MM.1S (cell line): ENCODE results near the gene SH3GL3.

Experiments
- DNase-seq: peaks from one replicate; pipeline ENCODE4 v3.0.0-alpha.2; 2015
- H2AFZ ChIP-seq: fragments of 300-600 bp; sonication (generic); 2 replicates; pipeline ENCODE4 v1.6.0; 2016; ENCODE audit warnings: antibody characterized with exemption, low read length
- H3F3A ChIP-seq: fragments of 300-600 bp; sonication (generic); 2 replicates; pipeline ENCODE4 v1.6.1; 2016; ENCODE audit warnings: mild to moderate bottlenecking, antibody characterized with exemption, low read length, moderate library complexity, mixed read lengths; ENCODE audit not compliant: insufficient read depth
- H3K27ac ChIP-seq: fragments of 300-600 bp; sonication (generic); 2 replicates; pipeline ENCODE4 v1.5.1; 2016; ENCODE audit warnings: mild to moderate bottlenecking, low read length
- H3K27me3 ChIP-seq: fragments of 300-600 bp; sonication (generic); replicated peaks from 2 replicates; pipeline ENCODE4 v1.6.0; 2016; ENCODE audit warnings: low read length; ENCODE audit not compliant: insufficient read depth
- H3K36me3 ChIP-seq: fragments of 300-600 bp; sonication (generic); replicated peaks from 2 replicates; pipeline ENCODE4 v1.6.1; 2016; ENCODE audit warnings: mild to moderate bottlenecking, low read length, mixed read lengths; ENCODE audit not compliant: insufficient read depth
- H3K4me1 ChIP-seq: fragments of 300-600 bp; sonication (generic); 2 replicates; pipeline ENCODE4 v1.6.1; 2016; ENCODE audit warnings: low read length, mixed read lengths
- H3K4me2 ChIP-seq: fragments of 300-600 bp; sonication (generic); 2 replicates; pipeline ENCODE4 v1.6.0; 2016; ENCODE audit warnings: low read depth, low read length
- H3K4me3 ChIP-seq: fragments of 300-600 bp; sonication (generic); 2 replicates; pipeline ENCODE4 v1.5.1; 2016; ENCODE audit warnings: low read length, mixed read lengths
- H3K79me2 ChIP-seq: fragments of 300-600 bp; sonication (generic); 2 replicates; pipeline ENCODE4 v1.6.1; 2016; ENCODE audit warnings: mixed run types, low read length, mixed read lengths
- H3K9ac ChIP-seq: fragments of 300-600 bp; sonication (generic); 2 replicates; pipeline ENCODE4 v1.6.1; 2016; ENCODE audit warnings: low read length, mixed read lengths
- H3K9me2 ChIP-seq: fragments of 300-600 bp; sonication (generic); replicated peaks from 2 replicates; pipeline ENCODE4 v1.6.1; 2016; ENCODE audit warnings: mild to moderate bottlenecking, low read length, mixed read lengths; ENCODE audit not compliant: insufficient read depth
- H3K9me3 ChIP-seq: fragments of 300-600 bp; sonication (generic); replicated peaks from 2 replicates; pipeline ENCODE4 v1.6.1; 2016; ENCODE audit warnings: mild to moderate bottlenecking, low read length, mixed read lengths; ENCODE audit not compliant: insufficient read depth
- H4K20me1 ChIP-seq: fragments of 300-600 bp; sonication (generic); 2 replicates; pipeline ENCODE4 v1.6.1; 2016; ENCODE audit warnings: mild to moderate bottlenecking, low read length, moderate library complexity, mixed read lengths; ENCODE audit not compliant: insufficient read depth
- CTCF ChIP-seq: fragments of 300-600 bp; sonication (generic); IDR thresholded peaks from 2 replicates; pipeline ENCODE4 v1.5.1; 2016; ENCODE audit warnings: antibody characterized with exemption, low read length, mixed read lengths
- EZH2 ChIP-seq: fragments of 300-600 bp; sonication (generic); optimal IDR thresholded peaks from 2 replicates; pipeline ENCODE3; 2017; ENCODE audit warnings: low read depth, mild to moderate bottlenecking, antibody characterized with exemption, low read length, mixed read lengths
- EZH2phosphoT487 ChIP-seq: fragments of 300-600 bp; sonication (generic); IDR thresholded peaks from 2 replicates; pipeline ENCODE4 v1.6.1; 2018; ENCODE audit warnings: antibody characterized with exemption, low read length

The SH3GL3 gene

DNA sequence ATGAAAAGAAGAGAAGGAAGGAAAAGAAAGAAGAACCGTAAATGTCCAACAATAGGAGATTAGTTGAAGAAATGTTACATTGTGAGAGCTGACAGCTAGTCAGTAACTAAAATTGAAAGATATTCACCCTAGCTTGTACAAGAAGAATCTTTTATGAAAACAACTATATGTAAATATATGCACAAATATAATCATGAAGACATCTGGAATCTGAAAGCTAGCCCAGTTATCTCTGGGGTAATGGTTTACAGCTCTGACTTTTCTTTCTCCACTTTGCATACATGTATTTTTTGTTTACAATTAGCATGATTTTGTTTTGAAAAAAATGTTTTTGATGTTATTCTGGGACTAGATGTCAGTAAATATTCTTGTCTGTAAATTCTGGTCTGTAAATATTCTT is 169.7 kb downstream of the SH3GL3 start:
- no peaks in the 10 kb centered on the region for H3K9me2 ChIP-seq
- no peak overlapping the region for H2AFZ ChIP-seq
- H3K27ac ChIP-seq = no peak overlapping the region
- no peaks in the 10 kb centered on the region for H3K27me3 ChIP-seq
- H3K4me3 ChIP-seq = no peak overlapping the region
- no peaks in the 10 kb centered on the region for H3F3A ChIP-seq
- no peaks in the 10 kb centered on the region for H4K20me1 ChIP-seq
- TF ChIP-seq EZH2phosphoT487 (no peak), EZH2 (no peak), CTCF (no peak)
- H3K79me2 ChIP-seq = no peaks in the 10 kb centered on the region
- H3K9ac ChIP-seq = no peak overlapping the region
- H3K4me1 ChIP-seq = no peaks in the 10 kb centered on the region
- H3K36me3 ChIP-seq = no peaks in the 10 kb centered on the region
- no peak for DNase-seq
- H3K4me2 ChIP-seq = no peak overlapping the region
- H3K9me3 ChIP-seq = no peaks in the 10 kb centered on the region

DNA sequence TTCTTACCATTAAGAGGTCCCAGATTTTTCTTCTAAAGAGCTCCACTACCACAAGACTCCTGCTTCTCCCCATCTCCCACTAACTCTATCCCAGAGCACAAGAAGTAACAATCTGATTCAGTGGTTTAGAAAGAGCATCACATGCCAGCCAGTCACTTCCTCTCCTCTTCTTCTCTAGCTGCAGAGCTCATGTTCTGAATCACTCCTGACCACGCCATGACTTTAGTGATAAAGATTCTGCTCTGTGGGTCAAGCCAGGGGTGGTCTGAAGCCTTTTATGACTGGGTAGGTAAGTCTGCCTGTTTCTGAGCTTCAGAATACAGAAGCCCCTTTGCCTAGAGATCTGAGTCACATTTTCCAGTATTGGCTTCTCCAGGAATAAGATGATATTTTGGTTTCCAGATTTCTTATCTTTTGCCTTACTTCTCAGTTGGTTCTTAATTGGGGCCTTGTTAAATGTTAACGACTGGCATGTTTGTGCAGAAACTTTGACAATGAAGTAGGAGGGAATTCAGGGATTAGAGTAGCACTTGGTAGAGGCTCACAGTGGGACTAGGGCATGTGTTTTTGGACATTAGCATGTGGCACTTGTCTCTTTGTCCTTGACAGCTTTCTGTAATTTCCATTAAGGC is 179.1 kb downstream of the SH3GL3 start:
- no peak overlapping the region for H2AFZ ChIP-seq
- TF ChIP-seq EZH2phosphoT487 = no peak
- TF ChIP-seq EZH2 = no peak
- TF ChIP-seq CTCF = no peak

GRCh38 chr15:83631534-83631933 is 184.4 kb downstream of the SH3GL3 start:
- Histone ChIP-seq H3K9me2 (no peaks in the 10 kb centered on the region), H3K36me3 (no peaks in the 10 kb centered on the region), H3K4me2 (no peak overlapping the region), H3F3A (no peaks in the 10 kb centered on the region), H3K79me2 (no peaks in the 10 kb centered on the region), H2AFZ (no peak overlapping the region), H3K4me3 (no peak overlapping the region), H3K9ac (no peak overlapping the region), H3K9me3 (no peaks in the 10 kb centered on the region), H3K27ac (no peak overlapping the region), H3K4me1 (no peaks in the 10 kb centered on the region), H4K20me1 (no peaks in the 10 kb centered on the region), H3K27me3 (no peaks in the 10 kb centered on the region)
- no peak for DNase-seq
- no peak for TF ChIP-seq EZH2phosphoT487
- TF ChIP-seq EZH2 = no peak
- TF ChIP-seq CTCF = no peak

More for the DNA sequence above, 179.1 kb downstream of the SH3GL3 start:
- no peaks in the 10 kb centered on the region for H3F3A ChIP-seq
- H3K4me1 ChIP-seq = no peaks in the 10 kb centered on the region
- no peak overlapping the region for H3K9ac ChIP-seq
- no peaks in the 10 kb centered on the region for H4K20me1 ChIP-seq
- H3K27ac ChIP-seq = no peak overlapping the region
- no peak overlapping the region for H3K4me2 ChIP-seq
- H3K4me3 ChIP-seq = no peak overlapping the region
- no peaks in the 10 kb centered on the region for H3K27me3 ChIP-seq
- H3K79me2 ChIP-seq = no peaks in the 10 kb centered on the region
- H3K9me2 ChIP-seq = no peaks in the 10 kb centered on the region
- DNase-seq = no peak
- no peaks in the 10 kb centered on the region for H3K36me3 ChIP-seq
- no peaks in the 10 kb centered on the region for H3K9me3 ChIP-seq
